ENCODE results near the gene STIL.
A peak's percentile ranks its signal among the peaks of the same experiment; 100 is the strongest.

Gene STIL

GRCh38 chr1:47232187-47232874 lies 81.6 kb downstream of the STIL start, which contains the start of gene TAL1:
TAL1 (minus strand) TSS chr1:47232225; CDS start chr1:47225888, 6,337 bp downstream.
- no peak for DNase-seq

GRCh38 chr1:47231301-47232186 lies 82.4 kb downstream of the STIL start:
- DNase-seq = peak; percentile 66

- peak; percentile 68 for DNase-seq
Observed at GRCh38 chr1:47230692-47231300, 83.2 kb downstream of the STIL start.

- no peak for DNase-seq
Observed at GRCh38 chr1:47229886-47230691, 83.9 kb downstream of the STIL start.

GRCh38 chr1:47229031-47229885 lies 84.7 kb downstream of the STIL start:
- DNase-seq = no peak

GRCh38 chr1:47228644-47229030 lies 85.3 kb downstream of the STIL start:
- DNase-seq = no peak

GRCh38 chr1:47227341-47228232 lies 86.4 kb downstream of the STIL start:
- no peak for DNase-seq

- DNase-seq = no peak
Observed at GRCh38 chr1:47226839-47227215, 87.1 kb downstream of the STIL start.

- no peak for DNase-seq
Observed at GRCh38 chr1:47226121-47226838, 87.7 kb downstream of the STIL start.

- peak; percentile 52 for DNase-seq
Observed at GRCh38 chr1:47225430-47226100, 88.4 kb downstream of the STIL start.

- peak; percentile 54 for DNase-seq
Observed at GRCh38 chr1:47224676-47225399, 89.1 kb downstream of the STIL start.

- DNase-seq = no peak
Observed at GRCh38 chr1:47223921-47224675, 89.8 kb downstream of the STIL start.

- DNase-seq = no peak
Observed at GRCh38 chr1:47223174-47223920, 90.6 kb downstream of the STIL start.

- no peak for DNase-seq
Observed at GRCh38 chr1:47222476-47222875, 91.5 kb downstream of the STIL start.

GRCh38 chr1:47219590-47220220 lies 94.2 kb downstream of the STIL start:
- DNase-seq = no peak

GRCh38 chr1:47219001-47219400 lies 94.9 kb downstream of the STIL start:
- no peak for DNase-seq
